Myocyte (in vitro differentiated cells): ENCODE measurements around the gene TRMT1. TPM values are rescaled to one million over a fixed set of nuclear protein-coding genes. Genes with fewer than 3 reads are reported as not detected.
A peak's percentile ranks its signal among the peaks of the same experiment; 100 is the strongest.

ENCODE experiments used
- DNase-seq: peaks from one replicate; pipeline ENCODE4 v3.0.0-alpha.2; 2012; ENCODE audit warnings: low read depth
- total RNA-seq: library from RNA; depleted of rRNA; stranded (reverse); fragments of >200 nt; gene quantifications from 2 replicates; pipeline ENCODE4 v1.2.3, GENCODE V29; 2014

Gene TRMT1
- total RNA-seq, 1 donor from 2014 or later: 30.0 TPM

DNA sequence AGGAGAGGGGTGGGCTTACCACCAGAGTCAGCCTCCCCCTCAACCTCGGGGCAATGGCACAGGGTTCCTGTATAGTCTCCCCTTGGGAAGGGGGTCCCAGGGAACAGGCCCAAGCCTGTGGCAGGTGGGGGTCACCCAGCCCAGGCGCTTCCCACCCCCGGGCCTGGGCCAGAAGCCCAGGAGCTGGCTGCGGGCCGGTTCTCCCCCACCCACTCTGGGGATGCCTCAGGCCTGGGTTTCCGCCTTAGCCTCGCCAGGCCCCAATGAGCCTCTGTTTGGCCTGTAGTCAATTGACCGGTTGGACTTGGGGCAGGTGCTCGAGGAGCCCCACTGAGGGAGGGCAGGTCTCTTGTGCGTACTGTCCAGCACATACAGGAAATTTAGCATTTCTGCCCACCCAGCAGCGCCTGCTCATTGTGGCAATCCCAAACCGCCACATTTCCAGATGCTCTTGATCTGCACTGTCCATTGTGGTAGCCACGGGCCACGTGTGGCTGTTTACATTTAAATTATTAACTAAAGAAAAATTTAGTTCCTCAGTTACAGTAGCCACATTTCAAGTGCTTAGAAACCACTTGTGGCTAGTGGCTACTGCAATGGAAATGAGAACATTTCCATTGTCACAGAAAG is 23.8 kb downstream of the TRMT1 start:
- peak; percentile 43 for DNase-seq

DNA sequence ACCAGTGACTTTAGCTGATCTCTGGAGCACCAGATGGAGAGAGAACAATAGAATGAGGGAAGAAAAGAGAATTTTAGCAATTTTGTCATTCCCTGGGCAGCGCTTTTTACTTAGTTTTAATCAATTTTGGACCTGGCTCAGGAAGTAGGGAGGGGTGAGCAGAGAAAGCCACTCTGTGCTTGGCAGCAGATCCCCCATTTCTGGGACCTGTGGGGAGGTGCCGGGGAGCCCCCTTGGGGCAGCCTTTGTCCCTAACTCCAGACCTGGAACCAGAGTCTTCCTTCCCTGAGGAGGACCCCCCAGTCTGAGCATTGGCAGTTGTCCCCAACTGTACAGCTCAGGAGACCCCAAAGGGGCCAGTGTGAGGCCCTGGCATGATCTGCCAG is 24.4 kb downstream of the TRMT1 start:
- DNase-seq: no peak

DNA sequence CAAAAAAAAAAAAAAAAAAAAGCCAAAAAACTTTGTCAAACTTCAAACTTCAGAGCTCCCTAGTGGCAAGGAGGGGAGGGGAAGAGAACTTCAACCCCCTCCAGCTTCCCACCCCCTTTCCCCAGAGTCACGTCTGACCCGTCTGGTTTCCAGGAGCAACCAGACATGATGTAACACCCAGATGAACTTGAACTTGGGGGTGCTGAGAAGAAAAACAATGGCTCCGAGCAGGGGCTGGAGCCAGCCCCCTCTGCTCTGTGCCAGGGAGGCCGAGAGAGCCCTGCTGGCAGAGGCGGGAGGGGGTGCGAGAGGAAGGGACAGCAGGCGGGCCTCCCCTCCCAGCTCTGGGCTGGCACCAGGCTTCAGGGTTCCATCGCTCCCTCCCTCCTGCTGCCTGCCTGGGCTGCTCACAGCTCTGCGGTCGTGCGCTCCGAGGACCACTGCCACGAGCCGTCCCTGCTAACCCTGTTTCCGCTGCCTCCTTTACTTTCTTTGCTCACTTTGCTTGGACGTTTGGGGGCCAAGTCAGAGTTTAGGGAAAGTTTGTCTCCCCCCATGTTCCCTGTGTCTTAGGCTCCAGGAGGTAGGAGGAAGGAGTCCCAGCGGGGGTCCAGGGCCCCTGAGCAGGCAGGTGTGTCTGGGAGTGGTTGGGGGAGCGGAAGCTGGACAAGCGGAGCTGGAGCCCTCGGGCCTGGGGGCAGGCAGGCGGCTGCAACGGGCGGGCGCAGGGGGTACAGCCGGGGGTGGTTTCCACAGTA is 25.0 kb downstream of the TRMT1 start:
- peak; percentile 47 for DNase-seq

DNA sequence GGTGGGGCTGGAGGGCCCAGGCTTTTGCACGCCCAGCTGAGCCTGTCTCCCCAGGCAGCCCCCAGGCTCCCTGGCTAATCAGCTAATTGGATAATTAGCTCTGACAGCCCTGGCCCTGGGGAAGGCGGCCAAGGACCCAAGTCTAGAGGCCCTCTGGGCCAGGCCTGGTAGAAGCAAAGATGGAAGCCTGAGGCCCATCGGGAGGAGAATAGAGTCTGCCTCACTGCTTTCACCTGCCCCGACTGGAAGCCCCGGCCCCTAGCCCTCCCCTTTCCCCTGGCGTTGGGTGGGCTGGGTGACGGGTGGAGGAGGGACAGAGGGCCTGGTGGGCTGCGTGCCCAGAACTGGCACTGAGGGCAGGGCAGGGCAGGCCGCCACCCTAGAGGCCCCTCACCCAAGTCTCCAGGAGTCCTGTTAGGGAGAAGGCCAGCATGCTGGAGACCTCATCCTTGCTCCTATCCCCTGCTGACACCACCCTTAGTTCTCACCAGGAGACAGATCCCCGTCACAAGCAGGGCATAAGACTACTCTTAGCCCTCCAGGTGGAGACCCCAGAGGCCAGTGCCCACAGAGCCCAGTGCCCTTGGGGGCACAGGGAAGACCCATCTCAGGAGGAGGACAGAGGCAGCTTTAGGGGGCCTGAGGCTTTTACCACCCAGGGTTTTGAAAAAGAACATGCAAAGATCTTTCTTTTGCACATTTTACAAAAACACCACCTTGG is 25.9 kb downstream of the TRMT1 start:
- DNase-seq: no peak

DNA sequence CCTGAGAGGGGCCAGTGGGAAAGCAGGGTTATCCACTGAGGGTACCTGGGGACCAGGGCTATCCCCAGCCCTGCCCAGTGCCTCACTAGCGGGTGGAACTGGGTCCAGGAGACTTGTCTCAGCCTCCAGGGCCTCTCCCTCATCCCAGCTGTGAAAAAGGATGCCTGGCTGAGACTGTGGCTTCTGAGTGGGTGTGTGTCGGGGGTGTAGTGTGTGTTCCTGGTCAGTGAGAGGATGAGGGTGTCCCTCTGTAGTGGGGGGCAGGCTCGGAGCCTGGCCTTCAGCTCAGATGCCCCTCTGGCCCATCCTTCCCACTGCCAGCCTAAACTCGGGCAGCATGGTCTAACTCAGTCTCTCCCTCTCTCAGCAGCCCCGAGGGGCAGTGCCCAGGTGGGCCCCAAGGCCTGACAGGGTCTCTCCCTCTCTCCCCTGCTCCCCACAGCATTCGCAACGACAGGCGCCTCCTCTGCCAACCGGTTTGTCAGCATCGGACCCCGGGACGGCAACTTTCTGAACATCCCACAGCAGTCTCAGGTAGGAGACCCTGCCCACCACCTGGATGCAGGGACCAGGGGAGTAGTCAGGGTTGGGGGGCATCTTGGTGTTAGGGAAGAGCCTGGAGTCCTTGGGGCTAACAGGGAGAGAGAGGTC is 26.6 kb downstream of the TRMT1 start:
- DNase-seq: no peak

DNA sequence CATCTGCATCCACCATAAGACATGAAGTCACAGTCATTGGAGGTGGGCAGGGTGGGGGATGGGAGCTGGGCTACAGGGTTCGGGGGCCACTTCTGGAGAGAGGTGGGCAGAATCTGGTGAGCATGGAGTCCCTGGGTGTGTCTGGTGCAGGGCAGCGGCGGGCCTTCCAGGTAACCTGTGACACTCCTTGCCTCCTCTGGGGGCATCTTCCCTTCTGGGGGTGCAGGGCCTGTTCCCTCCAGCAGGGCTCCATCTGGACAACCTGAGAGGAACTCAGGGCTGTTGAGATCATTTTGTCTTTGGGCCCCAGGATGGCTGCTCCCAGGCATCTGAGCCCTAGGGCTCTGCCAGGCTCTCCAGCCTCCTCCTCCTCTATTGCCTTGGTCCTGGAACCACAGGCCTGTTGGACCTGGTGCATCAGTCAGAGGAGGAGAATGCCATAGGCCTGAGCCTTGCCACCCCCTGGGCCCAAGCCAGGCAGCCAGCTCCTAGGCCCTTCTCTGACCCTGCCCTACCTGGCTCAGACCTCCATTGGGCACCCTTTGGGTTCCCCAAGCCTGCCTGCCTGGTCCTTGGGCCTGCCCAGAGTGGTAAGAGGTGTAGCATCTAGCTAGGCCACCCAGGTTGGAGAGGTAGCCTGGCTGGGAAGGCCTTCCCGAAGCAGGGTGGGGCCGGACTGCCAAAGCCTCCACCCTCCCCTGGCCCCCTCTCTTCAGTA is 27.2 kb downstream of the TRMT1 start:
- no peak for DNase-seq

DNA sequence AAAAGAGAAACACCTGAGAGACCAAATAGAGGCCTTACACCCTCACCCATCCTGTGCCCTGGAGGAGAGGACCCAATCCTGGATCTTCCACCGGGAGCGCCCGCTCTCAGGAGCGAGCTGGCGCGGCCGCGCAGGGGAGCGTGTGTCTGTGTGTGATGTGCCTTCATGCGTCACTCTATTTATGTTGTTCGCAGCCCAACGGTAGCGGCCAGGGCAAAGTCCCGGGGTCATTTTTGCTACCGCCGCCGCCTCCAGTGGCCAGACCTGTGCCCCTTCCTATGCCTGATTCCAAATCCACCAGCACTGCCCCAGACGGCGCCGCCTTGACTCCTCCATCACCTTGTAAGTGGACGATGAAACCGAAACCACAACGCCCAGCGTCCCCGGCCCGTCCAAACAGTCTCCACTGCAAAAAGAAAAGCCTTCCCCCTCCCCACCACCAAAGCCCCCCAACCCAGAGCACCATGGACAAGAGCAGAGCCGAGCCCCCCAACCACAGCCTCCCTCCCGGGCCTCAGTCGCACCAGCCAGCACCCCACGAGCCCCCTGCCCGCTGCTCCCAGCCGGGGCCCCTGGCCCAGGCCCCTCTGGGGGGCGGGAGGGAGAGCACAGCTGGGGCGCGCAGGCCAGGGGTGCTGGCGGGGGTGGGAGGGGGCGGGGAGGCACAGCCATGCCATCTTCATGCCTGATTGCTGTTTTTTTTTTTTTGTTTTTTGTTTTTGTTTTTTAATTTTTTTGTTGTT is 28.6 kb downstream of the TRMT1 start:
- no peak for DNase-seq

DNA sequence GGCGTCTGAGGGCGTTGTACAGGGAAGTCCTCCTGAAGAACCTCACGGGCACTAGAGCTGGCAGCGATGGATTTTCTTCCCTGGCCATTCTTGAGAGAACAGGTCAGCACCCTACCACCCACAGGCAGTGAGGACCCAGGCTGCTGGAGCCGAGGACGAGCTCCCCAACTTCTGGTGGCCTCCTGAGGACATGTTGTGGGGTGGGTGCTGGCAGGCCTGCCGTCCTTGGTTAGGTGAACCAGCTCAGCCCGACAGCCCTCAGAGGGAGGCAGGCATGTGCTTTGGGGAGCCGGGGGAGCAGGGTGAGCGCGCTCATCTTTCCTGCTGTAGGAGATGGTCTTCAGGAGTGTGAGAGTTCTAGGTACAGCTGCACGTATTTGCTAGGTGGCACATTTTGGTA is 29.2 kb downstream of the TRMT1 start:
- DNase-seq: no peak

DNA sequence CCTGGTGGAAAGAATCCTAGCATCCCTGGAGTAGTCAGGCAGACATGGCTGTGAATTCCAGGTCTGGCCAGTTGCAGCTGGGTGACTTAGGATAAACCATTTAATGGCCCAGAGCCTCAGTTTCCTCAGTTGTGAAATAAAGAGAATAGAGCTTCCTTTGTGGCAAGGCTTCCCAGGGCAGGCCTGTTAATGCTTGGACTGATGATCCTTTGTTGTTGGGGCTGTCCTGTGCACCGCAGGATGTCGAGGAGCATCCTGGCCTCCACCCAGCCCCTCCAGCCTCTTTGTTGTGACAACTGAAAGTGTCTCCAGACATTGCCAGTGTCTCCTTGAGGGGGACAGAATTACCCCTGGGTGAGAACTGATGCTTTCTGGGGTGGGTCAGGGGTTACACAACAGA is 30.2 kb downstream of the TRMT1 start:
- DNase-seq: no peak

DNA sequence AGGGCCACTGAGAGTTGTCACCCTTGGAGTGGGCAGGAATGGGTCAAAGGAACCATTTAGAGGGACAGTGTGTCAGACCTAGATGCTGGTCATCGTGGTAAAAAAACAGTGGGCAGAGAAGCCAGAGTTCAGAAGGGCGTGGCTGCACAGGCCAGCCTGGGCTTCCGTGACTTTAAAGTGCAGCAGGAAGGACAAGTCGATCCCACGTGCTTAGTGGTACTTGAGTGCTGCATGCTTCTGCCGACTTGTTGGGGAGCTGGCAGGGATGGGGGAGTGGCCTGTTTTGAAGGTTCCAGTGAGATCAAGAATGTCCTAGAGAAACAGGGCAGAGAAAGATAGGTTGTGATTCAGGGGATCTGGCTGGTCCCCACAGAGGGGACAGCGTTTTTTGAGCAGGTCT is 30.9 kb downstream of the TRMT1 start:
- DNase-seq: peak; percentile 37

DNA sequence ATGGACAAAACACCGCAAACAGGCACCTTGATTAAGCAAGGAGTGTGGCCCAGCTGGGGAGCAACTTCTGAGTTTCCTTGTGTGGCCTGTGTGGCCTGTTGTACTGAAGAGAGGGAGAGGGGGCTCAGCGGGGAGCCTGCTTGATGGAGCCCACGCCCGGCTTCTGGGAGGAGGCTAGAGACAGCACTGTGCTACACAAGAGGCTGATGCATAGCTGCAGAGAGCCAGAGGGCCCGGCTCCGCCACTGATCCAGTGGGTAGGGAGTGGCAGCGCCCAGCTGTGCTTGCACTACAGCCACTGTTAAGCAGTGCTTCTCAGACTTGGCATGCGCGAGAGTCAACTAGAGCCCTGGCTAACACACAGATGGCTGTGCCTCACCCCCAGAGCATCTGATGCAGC is 32.9 kb downstream of the TRMT1 start:
- DNase-seq: no peak

DNA sequence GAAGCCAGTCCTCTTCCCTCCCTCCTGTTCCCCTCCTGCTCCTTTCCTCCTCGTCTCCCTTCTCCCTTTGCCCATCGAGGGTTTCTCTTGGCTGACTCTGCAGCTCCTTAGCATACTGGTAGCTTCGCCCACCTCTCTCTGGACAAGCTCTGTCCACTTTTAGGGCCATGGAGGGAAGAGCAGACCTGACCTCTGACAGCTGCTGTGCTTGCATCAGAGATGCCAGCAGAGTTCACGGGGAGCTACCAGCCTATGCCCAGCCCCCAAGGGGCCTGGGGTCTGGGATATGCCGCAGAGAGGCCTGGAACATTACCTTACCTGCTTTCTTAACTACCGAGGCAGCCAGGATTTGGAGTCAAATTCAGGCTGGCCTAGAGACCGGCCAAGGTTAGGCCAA is 33.5 kb downstream of the TRMT1 start:
- DNase-seq: no peak

DNA sequence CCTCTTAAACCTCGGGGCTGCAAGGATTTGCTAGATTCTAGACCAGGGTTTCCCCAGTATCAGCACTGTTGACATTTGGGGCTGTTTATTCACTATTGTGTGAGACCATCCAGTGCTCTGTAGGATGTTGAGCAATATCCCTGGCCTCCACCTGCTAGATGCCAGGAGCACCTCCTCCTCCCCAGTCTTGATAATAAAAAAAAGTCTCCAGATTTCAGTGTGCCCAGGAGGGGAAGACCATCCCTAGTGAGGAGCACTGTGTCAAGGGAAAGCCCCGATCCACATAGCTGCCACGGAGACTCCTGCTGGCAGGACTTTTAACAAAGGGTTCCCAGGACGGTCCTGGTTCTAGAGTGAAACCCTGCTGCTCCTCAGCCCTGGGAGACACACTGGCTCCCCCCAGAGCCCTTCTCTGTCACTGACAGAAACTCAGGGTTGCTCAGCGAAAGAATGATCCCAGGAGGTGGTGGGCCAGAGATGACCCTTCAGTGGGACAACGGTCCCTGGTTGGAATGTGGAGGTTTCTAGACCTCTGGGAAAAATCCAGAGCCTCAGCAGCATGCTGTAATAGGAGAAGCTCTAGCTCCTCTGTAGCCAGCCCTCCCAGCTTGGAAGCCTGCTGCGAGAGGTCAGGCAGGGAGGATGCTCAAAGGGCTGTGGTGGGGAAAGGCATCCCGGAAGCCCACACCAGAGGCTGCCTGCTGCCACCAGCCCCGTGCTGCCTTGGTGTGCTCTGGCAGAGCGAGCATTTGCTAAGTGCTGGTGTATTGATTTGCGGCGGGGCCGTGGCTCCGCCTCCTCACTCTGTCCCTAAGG is 34.1 kb downstream of the TRMT1 start:
- DNase-seq: peak; percentile 61

DNA sequence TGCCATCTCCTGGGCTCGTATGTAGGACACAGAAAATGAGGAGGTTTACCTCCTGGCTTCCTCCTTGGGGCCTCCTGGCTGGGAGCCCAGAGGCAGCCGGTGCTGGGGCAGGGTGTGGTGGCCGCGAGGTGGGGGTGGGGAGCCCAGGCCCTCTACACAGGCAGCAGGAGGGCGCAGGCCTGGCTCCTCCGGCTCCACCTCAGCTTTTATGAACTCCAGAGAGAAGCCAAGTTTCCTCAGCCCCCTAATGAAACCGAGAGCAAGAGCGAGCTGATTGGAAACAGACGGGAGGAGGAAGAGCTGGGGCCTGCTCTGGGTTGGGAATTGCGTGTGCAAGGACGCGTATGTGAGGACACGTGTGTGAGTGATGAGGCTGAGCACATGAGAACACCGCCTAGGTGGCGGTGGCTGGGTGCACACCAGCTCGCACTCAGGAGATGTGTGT is 37.0 kb downstream of the TRMT1 start:
- DNase-seq: no peak

DNA sequence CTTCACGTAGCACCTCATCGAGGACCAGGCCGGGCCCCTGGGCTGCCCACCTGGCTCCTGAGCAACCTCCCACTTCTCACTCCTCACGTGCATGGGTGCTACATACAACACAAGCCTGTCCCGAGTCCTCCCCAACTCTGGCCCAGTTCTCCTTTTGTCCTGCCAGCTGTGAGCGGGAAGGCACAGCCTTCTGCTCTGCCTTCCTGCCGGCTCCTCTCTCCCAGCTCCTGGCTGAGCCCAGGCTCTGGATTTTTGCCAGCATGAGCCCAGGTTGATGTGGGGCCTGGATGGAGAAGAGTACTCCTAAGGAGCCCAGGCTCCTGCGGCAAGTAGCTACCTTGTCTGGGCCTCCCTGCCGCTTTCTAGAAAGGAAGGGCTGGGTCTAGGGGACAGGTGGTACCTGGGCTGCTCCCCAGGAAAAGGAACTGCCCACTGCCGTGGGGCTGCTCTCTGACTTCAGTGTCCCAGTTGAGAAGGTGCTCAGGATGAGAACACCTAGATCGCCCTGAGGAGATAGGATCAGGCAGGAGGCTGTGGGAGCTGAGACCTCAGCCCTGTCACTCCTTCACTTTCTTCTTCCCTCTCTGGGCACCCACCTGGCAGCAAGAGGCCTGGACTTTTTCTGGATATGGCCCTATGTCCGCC is 37.5 kb downstream of the TRMT1 start:
- no peak for DNase-seq

DNA sequence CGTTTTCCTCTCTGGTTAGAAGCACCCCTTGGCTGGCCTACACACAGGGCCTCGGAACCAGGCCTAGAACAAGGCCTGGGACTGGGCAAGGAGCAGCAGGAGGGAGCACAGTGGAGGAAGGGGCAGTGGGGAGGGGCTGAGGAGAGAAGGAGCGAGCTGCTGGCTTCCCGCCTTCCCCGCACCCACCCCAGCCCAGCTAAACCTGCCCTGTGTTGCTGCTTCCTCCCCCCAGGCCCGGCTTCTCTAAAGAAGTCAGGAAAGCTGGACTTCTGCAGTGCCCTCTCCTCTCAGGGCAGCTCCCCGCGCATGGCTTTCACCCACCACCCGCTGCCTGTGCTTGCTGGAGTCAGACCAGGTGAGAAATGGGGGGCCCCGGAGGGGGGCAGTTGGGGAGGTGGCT is 38.2 kb downstream of the TRMT1 start:
- no peak for DNase-seq

DNA sequence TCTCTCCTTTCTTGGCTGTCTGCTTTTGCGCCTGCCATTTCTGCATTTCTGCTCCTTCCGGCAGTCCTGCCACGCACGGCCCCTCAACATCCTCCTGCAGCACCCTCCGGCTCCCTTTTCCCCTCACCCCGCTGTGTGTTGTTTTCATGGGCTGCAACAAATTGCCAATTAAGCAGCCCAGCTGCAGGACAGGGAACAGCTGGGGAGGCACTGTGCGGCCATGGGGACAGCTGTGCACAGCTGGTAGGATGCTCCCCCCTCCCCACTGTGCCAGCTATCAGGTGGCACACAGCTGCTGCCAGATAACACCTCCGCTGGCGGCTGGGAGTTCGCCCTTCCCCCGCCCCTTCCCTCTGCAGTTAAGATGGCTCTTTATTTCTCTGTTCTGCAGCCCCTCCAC is 39.3 kb downstream of the TRMT1 start:
- DNase-seq: no peak

DNA sequence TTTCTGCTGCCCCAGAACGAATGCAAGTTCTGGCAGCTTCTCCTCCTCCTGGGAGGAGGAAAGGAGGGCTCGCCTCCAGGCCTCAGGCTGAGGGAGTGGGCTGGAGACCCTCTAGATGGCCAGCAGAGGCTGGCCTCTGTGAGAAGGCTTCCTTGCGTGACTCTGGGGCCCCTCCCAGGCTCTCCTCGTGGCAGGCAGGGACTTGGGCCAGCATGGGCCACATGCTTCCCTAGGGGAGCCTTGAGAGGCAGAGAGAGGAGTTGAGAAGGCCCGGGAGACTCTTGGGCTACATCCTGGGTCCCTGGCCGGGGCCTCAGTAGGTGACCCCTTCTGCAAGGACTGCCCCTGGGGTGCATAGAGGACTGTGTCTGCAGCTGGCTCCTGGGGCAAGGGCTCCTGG is 39.8 kb downstream of the TRMT1 start:
- DNase-seq: no peak

DNA sequence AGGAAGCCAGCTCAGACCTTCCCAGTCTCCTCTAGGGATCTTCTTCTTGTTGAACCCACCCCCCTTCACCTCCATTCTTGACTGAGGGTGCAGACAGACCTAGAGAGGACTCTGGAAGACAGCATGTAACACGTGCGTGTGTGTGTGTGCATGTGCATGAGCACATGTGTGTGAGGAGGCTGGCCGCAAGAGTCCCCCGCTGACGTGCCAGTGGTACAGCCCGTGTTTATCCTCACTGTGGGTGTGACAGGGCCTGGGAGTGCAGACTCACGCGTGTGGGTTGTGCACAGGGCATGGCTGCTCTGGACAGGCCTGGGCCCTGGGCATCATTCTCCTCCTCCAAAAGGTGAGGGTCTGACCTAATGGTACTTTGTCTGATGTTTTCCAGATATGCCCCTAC is 40.2 kb downstream of the TRMT1 start:
- no peak for DNase-seq
